Kidney (tissue), 14 donors: Measurements from ENCODE around the gene CCNY. TPM values are rescaled to one million over a fixed set of nuclear protein-coding genes. Genes with fewer than 3 reads are reported as not detected.

Experiments
- DNase-seq, 5 donors: peaks; one replicate each; pipeline ENCODE4 v3.0.0-alpha.2; 2013 to 2020
- FAIRE-seq: peaks from 2 replicates; lab custom pipeline; 2012; peaks lifted over from hg19 to GRCh38; lab: Jason Lieb, UNC
- H3K27ac ChIP-seq, 2 donors: one replicate each; pipeline ENCODE4 v1.7.0; 2013; ENCODE audit warnings: low read depth in 2 of 2, low read length in 2 of 2, inconsistent platforms in 1 of 2
- H3K27me3 ChIP-seq: one replicate; pipeline ENCODE4 v1.7.1; 2013; ENCODE audit warnings: low read length, inconsistent platforms; ENCODE audit not compliant: control insufficient read depth, insufficient read depth
- H3K36me3 ChIP-seq, 3 donors: one replicate each; pipeline versions ENCODE4 v1.7.0 to v1.7.1; 2013; ENCODE audit warnings: low read length in 3 of 3, control low read depth in 1 of 3, inconsistent platforms in 1 of 3; ENCODE audit not compliant: insufficient read depth in 3 of 3, control insufficient read depth in 2 of 3
- H3K4me1 ChIP-seq, 3 donors: one replicate each; pipeline versions ENCODE4 v1.7.0 to v1.7.1; 2013; ENCODE audit warnings: low read length in 3 of 3, inconsistent platforms in 1 of 3, low read depth in 1 of 3; ENCODE audit not compliant: control insufficient read depth in 2 of 3, insufficient read depth in 2 of 3
- H3K4me3 ChIP-seq, 3 donors: one replicate each; pipeline versions ENCODE4 v1.7.0 to v1.8.1; 2013; ENCODE audit warnings: low read length in 3 of 3, control low read depth in 1 of 3, inconsistent platforms in 1 of 3
- H3K9ac ChIP-seq, 3 donors: one replicate each; pipeline versions ENCODE4 v1.7.0 to v1.7.1; 2013; ENCODE audit warnings: low read length in 3 of 3, control low read depth in 1 of 3, inconsistent platforms in 1 of 3
- H3K9me3 ChIP-seq, 3 donors: one replicate each; pipeline versions ENCODE4 v1.7.0 to v1.7.1; 2013; ENCODE audit warnings: low read length in 3 of 3, control low read depth in 1 of 3, inconsistent platforms in 1 of 3; ENCODE audit not compliant: control insufficient read depth in 2 of 3, insufficient read depth in 1 of 3
- intact Hi-C: fragments of 100-400 bp; cut with DNase I; formaldehyde crosslinking; loops from one replicate; pipeline ENCODE4 v1.11.1; 2022
- polyA plus RNA-seq: library from polyadenylated mRNA; stranded (reverse); fragments of 350-450 nt; fragmentation: Illumina TruSeq; extraction: RNeasy Lipid Tissue Mini Kit (QIAGEN cat#74804); gene quantifications from one replicate; pipeline ENCODE4 v1.2.3, GENCODE V29; 2014; ENCODE audit warnings: low read depth, low replicate concordance; ENCODE audit not compliant: insufficient read depth
- total RNA-seq: library from RNA; stranded (reverse); fragmentation: NEBNext Ultra II Directional; extraction: Animal tissue kit (Norgen Biotek cat#: 25700); gene quantifications from one replicate; pipeline ENCODE4 v1.2.1, GENCODE V29; 2021
- TF ChIP-seq, protein P1 (sequence below): IDR thresholded peaks from 3 replicates; pipeline ENCODE4 v1.5.1; 2012; ENCODE audit warnings: mild to moderate bottlenecking, moderate library complexity, borderline replicate concordance; ENCODE audit not compliant: insufficient read depth; ENCODE audit errors: extremely low read depth
- donor health status: control.
- donor health status: control.
- donor health status: control.
- donor health status: control.
- donor health status: control.
- donor health status: DM: yes; HTN: yes; CAD: no.
- donor health status: Normal renal cell carcinoma (clear cell type).

CCNY gene
- total and polyA plus RNA-seq, 2 donors from 2014 or later = 45.6 to 77.2 TPM

DNA sequence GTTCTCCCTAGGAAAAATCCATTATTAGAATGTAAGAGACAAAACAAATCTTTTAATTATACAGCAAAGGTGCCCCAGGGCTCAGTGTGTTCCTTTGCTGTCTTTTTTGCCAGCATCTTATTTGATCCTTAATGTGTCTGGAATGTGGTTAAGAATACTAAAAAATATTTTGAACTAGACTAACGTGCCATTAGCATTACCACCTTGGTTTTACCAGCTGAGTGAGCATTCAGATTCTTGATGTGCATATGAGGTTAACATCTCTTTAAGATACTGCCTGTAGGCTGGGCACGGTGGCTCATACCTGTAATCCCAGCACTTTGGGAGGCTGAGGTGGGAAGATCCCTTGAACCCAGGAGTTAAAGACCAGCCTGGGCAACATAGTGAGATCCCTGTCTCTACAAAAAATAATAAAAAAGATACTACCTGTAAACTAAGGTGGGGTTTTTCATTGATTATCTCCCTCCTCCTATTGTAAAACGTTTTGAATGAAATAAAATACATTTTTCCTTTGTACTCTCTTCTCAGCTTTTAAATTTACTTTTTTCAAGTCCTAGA is 96.6 kb downstream of the CCNY start:
- H3K4me3 ChIP-seq = no peak overlapping the region
- H3K9ac ChIP-seq = no peak overlapping the region
- peaks cover 0 to 8% (median 4%) of the 10 kb centered on the region in 3 donors for H3K4me1 ChIP-seq
- no peak overlapping the region for H3K27ac ChIP-seq
- no peak for FAIRE-seq
- TF ChIP-seq, protein P1, sequence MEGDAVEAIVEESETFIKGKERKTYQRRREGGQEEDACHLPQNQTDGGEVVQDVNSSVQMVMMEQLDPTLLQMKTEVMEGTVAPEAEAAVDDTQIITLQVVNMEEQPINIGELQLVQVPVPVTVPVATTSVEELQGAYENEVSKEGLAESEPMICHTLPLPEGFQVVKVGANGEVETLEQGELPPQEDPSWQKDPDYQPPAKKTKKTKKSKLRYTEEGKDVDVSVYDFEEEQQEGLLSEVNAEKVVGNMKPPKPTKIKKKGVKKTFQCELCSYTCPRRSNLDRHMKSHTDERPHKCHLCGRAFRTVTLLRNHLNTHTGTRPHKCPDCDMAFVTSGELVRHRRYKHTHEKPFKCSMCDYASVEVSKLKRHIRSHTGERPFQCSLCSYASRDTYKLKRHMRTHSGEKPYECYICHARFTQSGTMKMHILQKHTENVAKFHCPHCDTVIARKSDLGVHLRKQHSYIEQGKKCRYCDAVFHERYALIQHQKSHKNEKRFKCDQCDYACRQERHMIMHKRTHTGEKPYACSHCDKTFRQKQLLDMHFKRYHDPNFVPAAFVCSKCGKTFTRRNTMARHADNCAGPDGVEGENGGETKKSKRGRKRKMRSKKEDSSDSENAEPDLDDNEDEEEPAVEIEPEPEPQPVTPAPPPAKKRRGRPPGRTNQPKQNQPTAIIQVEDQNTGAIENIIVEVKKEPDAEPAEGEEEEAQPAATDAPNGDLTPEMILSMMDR = no peak
- no peaks in the 10 kb centered on the region for H3K36me3 ChIP-seq
- intact Hi-C loops = no loop called here
- no peaks in the 10 kb centered on the region for H3K9me3 ChIP-seq
- no peak for DNase-seq
- H3K27me3 ChIP-seq = no peaks in the 10 kb centered on the region

DNA sequence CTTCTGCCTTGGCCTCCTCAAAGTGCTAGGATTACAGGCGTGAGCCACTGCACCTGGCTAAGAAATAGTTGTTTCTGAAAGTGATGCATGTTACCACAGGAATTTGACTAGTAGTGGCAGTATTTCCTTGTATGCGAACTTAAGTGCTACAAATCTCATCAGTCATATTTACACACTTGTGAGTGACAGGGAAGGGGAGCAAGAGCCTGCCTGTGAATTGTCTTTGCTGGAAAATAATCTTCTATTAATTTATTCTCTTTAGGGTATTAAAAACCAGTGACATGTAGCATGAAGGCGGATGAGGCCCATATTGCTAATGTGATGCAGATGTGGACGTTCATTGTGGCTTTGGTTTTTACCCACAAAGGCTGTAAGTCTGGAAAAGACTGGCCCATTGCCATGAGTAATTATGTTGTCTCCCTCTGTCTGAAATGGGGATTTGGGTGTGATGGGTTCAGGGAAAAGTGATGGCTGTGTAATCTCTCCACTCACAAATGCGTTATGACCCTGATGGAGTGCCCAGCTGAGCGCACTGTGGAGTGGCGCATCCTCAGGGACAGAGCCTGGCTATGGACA is 97.6 kb downstream of the CCNY start:
- no peak overlapping the region for H3K27ac ChIP-seq
- no peaks in the 10 kb centered on the region for H3K27me3 ChIP-seq
- H3K9me3 ChIP-seq = no peaks in the 10 kb centered on the region
- DNase-seq = peak in 1 of 5 donors; percentile 56
- intact Hi-C loops = no loop called here
- no peak overlapping the region for H3K4me3 ChIP-seq
- no peaks in the 10 kb centered on the region for H3K36me3 ChIP-seq
- TF ChIP-seq, protein P1 = no peak
- no peak for FAIRE-seq
- no peak overlapping the region for H3K9ac ChIP-seq
- H3K4me1 ChIP-seq = no peaks in the 10 kb centered on the region

DNA sequence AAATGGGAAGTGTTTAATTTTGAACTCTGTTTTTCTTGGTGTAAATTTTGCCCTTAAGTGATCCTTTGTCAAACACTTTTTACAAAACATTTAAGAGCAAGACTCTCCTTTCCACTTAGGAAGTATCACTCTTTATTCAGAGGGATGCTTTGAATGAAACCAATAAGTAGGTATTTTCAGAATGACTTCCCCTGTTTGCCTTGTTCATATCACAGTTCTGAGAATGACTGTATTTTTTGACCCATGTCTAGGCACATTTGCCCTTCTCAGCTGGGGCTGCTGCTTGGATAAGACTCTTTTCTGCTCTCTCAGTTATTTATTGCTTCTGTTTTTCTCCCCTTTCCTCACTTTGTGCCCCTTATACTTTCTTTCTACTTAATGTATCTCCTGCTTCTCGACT is 98.2 kb downstream of the CCNY start:
- Histone ChIP-seq H3K9ac (no peak overlapping the region), H3K27ac (no peak overlapping the region), H3K27me3 (no peaks in the 10 kb centered on the region), H3K36me3 (no peaks in the 10 kb centered on the region), H3K9me3 (no peaks in the 10 kb centered on the region), H3K4me3 (no peak overlapping the region), H3K4me1 (no peaks in the 10 kb centered on the region)
- FAIRE-seq (no peak), DNase-seq (no peak)
- TF ChIP-seq, protein P1 = no peak
- intact Hi-C loops = no loop called here

DNA sequence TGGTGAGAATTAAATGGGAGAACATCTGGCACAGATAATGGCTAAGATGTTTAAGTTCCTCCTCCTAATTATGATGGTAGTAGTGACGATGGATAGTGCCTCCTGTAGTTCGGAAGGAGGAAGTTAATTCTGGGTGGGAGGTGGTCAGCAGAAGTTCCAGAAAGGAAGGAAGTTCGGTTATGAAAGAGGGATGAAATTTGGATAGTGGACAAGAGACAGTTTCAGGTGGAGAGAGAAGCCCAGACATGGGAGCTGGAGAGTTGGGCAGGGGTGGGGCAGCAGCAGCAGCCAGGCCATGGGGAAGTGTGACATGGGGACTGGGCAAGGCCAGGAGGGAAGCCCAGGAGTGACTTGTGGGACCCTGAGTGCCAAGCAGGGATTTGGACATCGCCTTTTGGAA is 99.5 kb downstream of the CCNY start:
- intact Hi-C loops = no loop called here
- TF ChIP-seq, protein P1 = no peak
- no peak for FAIRE-seq
- no peak overlapping the region for H3K9ac ChIP-seq
- no peaks in the 10 kb centered on the region for H3K27me3 ChIP-seq
- H3K4me3 ChIP-seq = no peak overlapping the region
- H3K4me1 ChIP-seq = no peaks in the 10 kb centered on the region
- DNase-seq = no peak
- no peaks in the 10 kb centered on the region for H3K36me3 ChIP-seq
- no peaks in the 10 kb centered on the region for H3K9me3 ChIP-seq
- no peak overlapping the region for H3K27ac ChIP-seq
